ENCODE data around the gene MYO9A. TPM values are rescaled to one million over a fixed set of nuclear protein-coding genes. Genes with fewer than 3 reads are reported as not detected.
"Not testable (repeated sequence)": the region's sequence is repeated elsewhere in the genome, so short reads cannot be mapped to it uniquely, and the experiment has no call there.

Gene MYO9A
- total RNA-seq, 1 donor from 2014 or later = 39.2 TPM

DNA sequence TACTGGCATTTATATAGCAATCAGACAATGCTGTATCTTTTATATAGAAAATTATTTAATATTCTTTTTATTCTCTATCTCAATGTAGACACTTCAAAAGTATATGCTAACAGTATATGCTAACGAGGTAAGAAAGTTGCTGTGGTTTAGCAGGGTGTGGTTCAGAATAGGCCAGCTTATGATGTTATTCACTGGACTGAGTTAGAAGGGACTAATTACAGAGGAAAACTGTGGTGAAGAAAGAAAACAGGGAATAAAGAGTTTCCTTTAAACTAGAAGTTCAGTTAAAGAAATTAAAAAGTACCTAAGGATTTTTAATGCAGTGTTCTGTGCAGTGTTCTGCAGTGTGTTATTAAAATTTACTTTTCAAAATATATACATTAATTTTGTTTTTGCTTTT lies 59.4 kb downstream of the MYO9A start:
- no peak overlapping the region for H3K27ac Mint-ChIP-seq (ENCODE audit: unreplicated experiment)
- H3K36me3 Mint-ChIP-seq (ENCODE audit: low read depth, unreplicated experiment) = no peaks in the 10 kb centered on the region
- no peak overlapping the region for H3K4me3 Mint-ChIP-seq (ENCODE audit: unreplicated experiment)
- no peaks in the 10 kb centered on the region for H3K4me1 Mint-ChIP-seq (ENCODE audit: unreplicated experiment)
- DNase-seq (ENCODE audit: low spot score) = no peak
- TF ChIP-seq, protein P1, sequence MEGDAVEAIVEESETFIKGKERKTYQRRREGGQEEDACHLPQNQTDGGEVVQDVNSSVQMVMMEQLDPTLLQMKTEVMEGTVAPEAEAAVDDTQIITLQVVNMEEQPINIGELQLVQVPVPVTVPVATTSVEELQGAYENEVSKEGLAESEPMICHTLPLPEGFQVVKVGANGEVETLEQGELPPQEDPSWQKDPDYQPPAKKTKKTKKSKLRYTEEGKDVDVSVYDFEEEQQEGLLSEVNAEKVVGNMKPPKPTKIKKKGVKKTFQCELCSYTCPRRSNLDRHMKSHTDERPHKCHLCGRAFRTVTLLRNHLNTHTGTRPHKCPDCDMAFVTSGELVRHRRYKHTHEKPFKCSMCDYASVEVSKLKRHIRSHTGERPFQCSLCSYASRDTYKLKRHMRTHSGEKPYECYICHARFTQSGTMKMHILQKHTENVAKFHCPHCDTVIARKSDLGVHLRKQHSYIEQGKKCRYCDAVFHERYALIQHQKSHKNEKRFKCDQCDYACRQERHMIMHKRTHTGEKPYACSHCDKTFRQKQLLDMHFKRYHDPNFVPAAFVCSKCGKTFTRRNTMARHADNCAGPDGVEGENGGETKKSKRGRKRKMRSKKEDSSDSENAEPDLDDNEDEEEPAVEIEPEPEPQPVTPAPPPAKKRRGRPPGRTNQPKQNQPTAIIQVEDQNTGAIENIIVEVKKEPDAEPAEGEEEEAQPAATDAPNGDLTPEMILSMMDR (IDR thresholded peaks at IDR 0.05; ENCODE audit: unreplicated experiment) = no peak
- H3K9me3 Mint-ChIP-seq (ENCODE audit: unreplicated experiment) = no peaks in the 10 kb centered on the region
- H3K27me3 Mint-ChIP-seq (ENCODE audit: unreplicated experiment) = peaks cover 2% of the 10 kb centered on the region

DNA sequence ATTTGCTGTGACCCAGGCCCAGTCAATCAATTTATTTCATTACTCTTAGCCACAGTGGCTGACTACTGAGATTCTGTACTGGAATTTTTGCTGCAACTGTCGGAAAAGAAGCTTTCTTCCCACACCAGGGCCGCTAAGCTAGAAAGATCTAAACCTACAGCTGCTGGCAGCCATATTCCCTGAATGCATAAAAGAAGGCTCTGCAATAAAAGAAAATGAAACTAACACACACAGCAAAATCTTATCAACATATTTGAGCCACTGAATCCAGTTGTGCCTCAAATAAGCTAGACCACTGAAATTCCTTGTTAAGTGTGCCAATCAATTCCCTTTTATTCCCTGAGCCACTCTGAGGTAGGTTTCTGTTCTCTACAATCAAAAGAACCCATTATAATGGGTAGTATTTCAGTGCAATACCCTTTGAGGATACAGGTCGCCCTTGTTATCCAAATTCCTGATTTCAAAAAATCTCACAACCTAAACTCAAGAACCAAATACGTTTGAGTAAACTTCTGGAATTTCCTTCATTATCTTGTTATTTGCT lies 60.3 kb downstream of the MYO9A start:
- H3K4me3 Mint-ChIP-seq (ENCODE audit: unreplicated experiment) = no peak overlapping the region
- H3K9me3 Mint-ChIP-seq (ENCODE audit: unreplicated experiment) = no peaks in the 10 kb centered on the region
- DNase-seq (ENCODE audit: low spot score) = no peak
- no peak overlapping the region for H3K27ac Mint-ChIP-seq (ENCODE audit: unreplicated experiment)
- peaks cover 2% of the 10 kb centered on the region for H3K27me3 Mint-ChIP-seq (ENCODE audit: unreplicated experiment)
- TF ChIP-seq, protein P1 (IDR thresholded peaks at IDR 0.05; ENCODE audit: unreplicated experiment) = no peak
- H3K4me1 Mint-ChIP-seq (ENCODE audit: unreplicated experiment) = no peaks in the 10 kb centered on the region
- peaks cover 4% of the 10 kb centered on the region for H3K36me3 Mint-ChIP-seq (ENCODE audit: low read depth, unreplicated experiment)

DNA sequence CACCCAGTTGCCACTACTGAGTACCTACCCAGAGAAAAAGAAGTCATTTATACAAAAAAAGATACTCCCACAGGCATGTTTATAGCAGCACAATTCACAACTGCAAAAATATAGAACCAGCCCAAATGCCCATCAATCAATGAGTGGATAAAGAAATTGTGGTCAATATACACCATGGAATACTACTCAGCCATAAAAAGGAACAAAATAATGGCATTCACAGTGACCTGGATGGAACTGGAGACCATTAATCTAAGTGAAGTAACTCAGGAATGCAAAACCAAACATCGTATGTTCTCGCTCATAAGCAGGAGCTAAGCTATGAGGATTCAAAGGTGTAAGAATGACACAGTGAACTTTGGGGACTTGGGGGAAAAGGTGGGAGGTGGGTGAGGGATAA lies 61.7 kb downstream of the MYO9A start:
- not testable (repeated sequence) for H3K27me3 Mint-ChIP-seq (ENCODE audit: unreplicated experiment); H3K4me1 Mint-ChIP-seq (ENCODE audit: unreplicated experiment); H3K4me3 Mint-ChIP-seq (ENCODE audit: unreplicated experiment); H3K9me3 Mint-ChIP-seq (ENCODE audit: unreplicated experiment); H3K27ac Mint-ChIP-seq (ENCODE audit: unreplicated experiment); H3K36me3 Mint-ChIP-seq (ENCODE audit: low read depth, unreplicated experiment); DNase-seq (ENCODE audit: low spot score)

DNA sequence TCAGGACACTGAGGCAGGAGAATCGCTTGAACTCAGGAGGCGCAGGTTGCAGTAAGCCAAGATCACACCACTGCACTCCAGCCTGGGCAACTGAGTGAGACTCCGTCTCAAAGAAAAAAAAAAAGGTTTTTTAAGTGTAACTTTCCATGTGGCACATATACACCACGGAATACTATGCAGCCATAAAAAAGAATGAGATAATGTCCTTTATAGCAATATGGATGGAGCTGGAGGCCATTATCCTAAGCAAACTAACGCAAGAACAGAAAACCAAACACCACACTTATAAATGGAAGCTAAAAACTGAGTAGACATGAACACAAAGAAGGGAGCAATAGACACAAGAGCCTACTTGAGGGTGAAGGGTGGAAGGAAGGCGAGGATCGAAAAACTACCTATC lies 64.7 kb downstream of the MYO9A start:
- H3K27me3 Mint-ChIP-seq (ENCODE audit: unreplicated experiment); DNase-seq (ENCODE audit: low spot score); H3K4me1 Mint-ChIP-seq (ENCODE audit: unreplicated experiment); H3K36me3 Mint-ChIP-seq (ENCODE audit: low read depth, unreplicated experiment); H3K27ac Mint-ChIP-seq (ENCODE audit: unreplicated experiment); H3K9me3 Mint-ChIP-seq (ENCODE audit: unreplicated experiment); H3K4me3 Mint-ChIP-seq (ENCODE audit: unreplicated experiment): not testable (repeated sequence)

DNA sequence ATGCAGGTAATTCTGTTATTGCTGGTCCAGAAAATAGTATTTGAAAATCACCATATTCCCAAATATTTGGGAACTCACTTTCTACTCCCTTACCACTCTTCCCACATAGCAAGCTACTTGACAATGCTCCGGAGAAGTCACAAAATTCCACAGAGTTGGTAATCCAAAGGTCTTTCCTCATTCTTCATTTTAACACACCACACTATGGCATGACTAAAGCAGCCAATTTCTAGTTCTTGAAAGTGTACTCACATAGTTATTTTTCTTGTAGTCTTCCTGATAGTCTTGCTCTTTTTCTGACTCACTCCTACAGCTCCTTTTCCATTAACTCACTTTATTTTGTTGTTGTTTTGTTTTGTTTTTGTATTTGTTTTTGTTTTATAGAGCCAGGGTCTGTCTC lies 67.2 kb downstream of the MYO9A start:
- TF ChIP-seq, protein P1 (IDR thresholded peaks at IDR 0.05; ENCODE audit: unreplicated experiment) = no peak
- Mint-ChIP-seq H3K27ac (ENCODE audit: unreplicated experiment) (no peak overlapping the region), H3K27me3 (ENCODE audit: unreplicated experiment) (peaks cover 2% of the 10 kb centered on the region), H3K36me3 (ENCODE audit: low read depth, unreplicated experiment) (peaks cover 4% of the 10 kb centered on the region), H3K4me3 (ENCODE audit: unreplicated experiment) (no peak overlapping the region), H3K4me1 (ENCODE audit: unreplicated experiment) (no peaks in the 10 kb centered on the region), H3K9me3 (ENCODE audit: unreplicated experiment) (no peaks in the 10 kb centered on the region)
- DNase-seq (ENCODE audit: low spot score) = no peak

DNA sequence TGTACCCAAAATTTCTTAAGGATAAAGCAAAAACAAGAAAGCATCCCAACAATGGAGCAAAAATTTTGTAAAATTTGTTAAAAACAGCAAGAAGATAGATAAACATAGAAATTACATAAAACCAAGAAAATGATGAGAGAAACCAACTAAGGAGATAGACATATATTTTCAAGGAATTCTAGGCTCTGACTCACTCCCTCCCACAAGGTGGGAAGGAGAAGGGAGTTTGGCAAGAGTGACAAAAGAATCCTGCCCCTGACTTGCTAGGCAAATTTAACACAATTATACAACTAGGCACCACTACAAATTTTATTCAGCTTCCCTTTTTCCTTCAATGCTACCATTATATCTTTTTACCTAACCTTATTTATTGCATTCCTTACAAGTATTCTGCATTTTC lies 70.9 kb downstream of the MYO9A start:
- DNase-seq (ENCODE audit: low spot score) = no peak
- H3K9me3 Mint-ChIP-seq (ENCODE audit: unreplicated experiment) = no peaks in the 10 kb centered on the region
- no peak overlapping the region for H3K27ac Mint-ChIP-seq (ENCODE audit: unreplicated experiment)
- no peaks in the 10 kb centered on the region for H3K4me1 Mint-ChIP-seq (ENCODE audit: unreplicated experiment)
- TF ChIP-seq, protein P1 (IDR thresholded peaks at IDR 0.05; ENCODE audit: unreplicated experiment) = no peak
- no peaks in the 10 kb centered on the region for H3K36me3 Mint-ChIP-seq (ENCODE audit: low read depth, unreplicated experiment)
- H3K27me3 Mint-ChIP-seq (ENCODE audit: unreplicated experiment) = no peaks in the 10 kb centered on the region
- no peak overlapping the region for H3K4me3 Mint-ChIP-seq (ENCODE audit: unreplicated experiment)

Measured in endothelial cell (in vitro differentiated cells).